HT-29 (cell line): ENCODE results near the gene TTYH2. TPM values are rescaled to one million over a fixed set of nuclear protein-coding genes. Genes with fewer than 3 reads are reported as not detected.

Experiments used
- DNase-seq: peaks from one replicate; pipeline ENCODE4 v3.0.0-alpha.2; 2015; ENCODE audit warnings: low spot score
- total RNA-seq: library from RNA; depleted of rRNA; stranded (reverse); fragments of >200 nt; shearing (Covaris generic); gene quantifications from 2 replicates; pipeline ENCODE4 v1.2.3, GENCODE V29; 2014

The TTYH2 gene
- total RNA-seq, 1 experiment from 2014 or later: 0.33 TPM

- DNase-seq: no peak
These were observed 555 bp downstream of the TTYH2 start for GRCh38 chr17:74213861-74214391.

DNA sequence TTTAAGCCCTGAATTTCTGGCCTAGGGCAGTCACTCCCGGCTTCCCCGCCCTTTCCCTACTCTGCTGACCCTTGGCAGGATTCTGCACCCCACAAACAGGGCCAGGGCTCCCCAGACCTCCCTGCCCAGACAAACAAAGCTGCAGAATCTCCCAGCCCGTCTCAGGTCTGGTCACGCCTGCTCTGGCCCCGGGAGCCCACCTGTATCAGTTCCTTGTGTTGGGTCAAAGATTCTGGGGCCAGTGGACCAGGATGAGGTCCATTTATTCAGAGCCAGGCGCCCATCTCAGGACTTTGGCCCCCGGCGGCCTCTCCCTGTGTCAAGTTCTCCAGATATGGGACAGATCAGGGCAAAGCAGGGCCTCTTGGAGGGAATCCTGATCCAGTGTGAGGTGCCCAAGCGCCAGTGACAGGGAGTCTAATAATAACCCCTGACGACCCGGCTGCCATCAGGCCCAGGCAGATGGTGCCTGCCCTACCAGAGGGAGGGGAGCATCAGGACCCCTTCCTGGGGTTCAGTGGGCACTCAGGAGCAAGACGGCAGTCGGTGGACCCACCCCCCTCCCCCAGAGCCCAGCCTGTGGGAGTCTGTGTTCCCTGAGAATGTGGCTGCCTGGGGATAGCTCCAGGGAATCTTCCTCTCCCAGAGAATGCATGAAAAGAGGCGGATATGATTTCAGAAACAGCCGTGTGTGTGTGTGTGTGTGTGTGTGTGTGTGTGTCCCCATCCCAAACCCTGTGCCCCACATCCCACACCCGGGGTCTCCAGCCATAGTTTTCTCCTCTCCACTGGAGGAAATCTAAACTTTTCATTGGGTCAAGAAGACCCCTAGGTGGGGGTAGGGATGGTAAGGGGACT lies 1.3 kb downstream of the TTYH2 start:
- no peak for DNase-seq

DNA sequence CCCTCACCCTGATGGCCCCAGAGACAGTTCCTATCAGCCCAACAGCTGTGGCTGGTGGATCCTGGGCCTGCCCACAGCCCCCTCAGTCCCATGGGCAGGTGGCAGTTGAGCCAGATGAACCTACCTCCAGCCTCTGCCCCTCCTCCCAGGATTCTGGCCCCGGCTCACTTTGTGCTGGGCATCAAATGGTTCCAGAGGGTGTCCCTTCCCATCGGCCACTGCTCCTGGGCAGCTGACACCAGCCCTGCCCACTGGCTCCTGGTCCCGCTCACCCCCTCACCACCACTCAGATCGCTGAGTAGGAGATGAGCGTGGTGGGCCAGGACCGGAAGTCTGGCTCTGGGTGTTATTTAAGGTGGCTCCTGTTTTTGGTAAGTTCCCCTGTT lies 2.0 kb downstream of the TTYH2 start:
- no peak for DNase-seq

DNA sequence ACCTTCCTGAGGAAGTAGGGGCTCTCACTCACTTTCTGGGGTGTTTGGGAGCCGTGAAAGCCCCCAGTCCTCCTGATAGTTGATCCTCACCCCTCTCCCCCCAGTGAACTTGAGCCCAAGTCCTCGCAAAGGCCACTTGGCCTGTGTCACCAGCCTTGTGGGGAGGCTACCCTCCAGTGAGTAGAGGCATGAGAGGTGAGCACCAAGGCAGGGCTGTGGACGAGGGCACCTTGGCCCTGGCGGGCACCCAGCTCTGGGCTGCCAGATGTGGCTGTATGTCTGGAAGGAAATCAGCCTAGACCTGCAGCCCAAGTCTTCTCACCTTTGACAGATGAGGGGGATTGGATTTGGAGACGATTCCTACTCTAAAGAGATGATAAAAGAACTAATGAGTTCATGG lies 3.1 kb downstream of the TTYH2 start:
- no peak for DNase-seq

GRCh38 chr17:74217037-74217730 lies 3.8 kb downstream of the TTYH2 start:
- no peak for DNase-seq

DNA sequence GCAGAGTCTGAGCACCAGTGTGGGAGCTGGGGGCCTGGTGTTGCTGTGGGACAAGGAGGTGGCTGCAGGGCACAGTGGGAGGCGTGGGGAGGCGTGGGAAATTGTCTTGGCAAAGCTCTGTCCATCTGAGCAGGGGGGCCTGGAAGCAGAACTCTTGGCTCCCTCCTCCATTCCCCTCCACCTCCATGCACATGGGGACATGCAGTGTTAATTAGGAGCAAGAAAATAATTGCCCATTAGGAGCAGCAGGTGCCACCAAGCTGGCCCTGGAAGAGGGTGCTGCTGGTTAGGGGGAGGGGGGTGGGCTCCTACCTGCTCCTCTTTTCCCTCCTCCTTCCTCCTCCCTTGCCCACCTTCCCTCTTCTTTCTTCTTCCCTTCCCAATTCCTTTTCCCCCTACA lies 4.5 kb downstream of the TTYH2 start:
- DNase-seq: no peak

- DNase-seq: no peak
These were observed 5.1 kb downstream of the TTYH2 start for GRCh38 chr17:74218436-74218835.

- DNase-seq: no peak
These were observed 6.3 kb downstream of the TTYH2 start for GRCh38 chr17:74219576-74220133.

GRCh38 chr17:74220219-74220618 lies 6.8 kb downstream of the TTYH2 start:
- no peak for DNase-seq

GRCh38 chr17:74220946-74221818 lies 7.8 kb downstream of the TTYH2 start:
- DNase-seq: no peak

DNA sequence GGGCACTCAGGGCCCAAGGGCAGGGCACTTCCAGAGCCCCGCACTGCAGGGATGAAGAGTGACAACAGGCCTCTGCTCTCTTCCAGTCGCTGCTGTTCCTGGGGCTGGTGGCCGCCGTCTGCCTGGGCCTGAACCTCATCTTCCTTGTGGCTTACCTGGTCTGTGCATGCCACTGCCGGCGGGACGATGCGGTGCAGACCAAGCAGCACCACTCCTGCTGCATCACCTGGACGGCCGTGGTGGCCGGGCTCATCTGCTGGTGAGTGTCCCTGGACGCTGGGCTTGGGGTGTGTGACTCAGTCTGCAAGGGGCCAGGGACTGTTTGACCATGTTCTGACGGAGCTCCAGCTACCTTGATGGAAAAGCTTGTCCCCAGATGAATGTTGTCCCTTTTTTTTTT lies 9.0 kb downstream of the TTYH2 start:
- no peak for DNase-seq

- no peak for DNase-seq
These were observed 10.5 kb downstream of the TTYH2 start for GRCh38 chr17:74223901-74224300.

DNA sequence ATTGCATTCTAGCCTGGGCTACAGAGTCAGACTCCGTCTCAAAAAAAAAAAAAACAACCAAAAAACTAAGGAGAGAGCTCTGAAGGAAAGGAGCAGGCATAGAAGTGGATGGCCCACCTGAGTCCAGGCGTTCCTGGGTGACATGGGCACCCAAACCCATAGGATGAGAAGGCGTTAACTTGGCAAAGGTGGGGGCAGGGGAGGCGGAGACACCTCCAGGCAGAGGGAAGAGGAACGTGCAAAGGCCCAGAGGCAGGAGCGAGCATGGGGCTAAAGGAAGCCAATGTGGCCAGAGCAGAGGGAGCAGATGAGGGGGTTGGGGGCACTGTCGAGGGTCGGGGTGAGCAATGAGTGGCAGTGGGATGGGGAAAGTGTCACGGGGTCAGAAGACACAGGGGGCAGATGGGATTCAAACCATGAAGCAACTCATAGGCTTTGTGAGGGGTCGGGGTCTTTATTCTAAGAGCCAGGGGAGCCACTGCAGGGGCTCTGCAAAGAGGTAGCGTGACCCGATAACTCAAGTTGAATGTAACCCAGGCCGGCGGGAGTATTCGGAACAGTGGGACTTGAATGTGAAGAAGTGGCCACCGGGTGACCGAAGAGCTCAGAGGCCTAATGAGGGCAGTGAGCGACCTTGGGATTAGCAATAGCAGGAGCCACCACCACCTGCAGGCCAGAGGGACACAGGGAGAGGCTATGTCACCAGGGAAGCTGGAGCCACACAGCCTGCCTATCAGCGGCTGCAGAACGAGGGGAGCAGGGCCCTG lies 11.8 kb downstream of the TTYH2 start:
- DNase-seq: no peak

DNA sequence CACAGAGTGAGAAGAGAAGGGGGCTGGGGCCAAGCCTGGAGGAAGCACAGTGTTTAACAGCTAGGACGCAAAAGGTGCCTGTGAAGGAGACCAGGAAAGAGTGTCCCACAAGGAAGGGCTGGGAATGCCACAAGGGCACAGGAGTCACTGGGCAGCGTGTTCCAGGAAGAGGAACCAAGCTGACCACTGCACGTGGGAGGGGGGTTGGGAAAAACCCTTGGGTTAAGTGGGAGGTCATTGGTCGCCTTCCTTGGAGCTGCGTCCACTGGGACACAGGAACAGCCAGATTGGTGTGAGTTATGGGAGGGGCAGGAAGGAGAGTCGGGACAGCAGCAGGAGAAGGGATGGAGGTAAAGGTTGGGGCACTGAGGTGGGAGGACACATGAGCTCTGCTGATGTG lies 12.9 kb downstream of the TTYH2 start:
- DNase-seq: no peak

GRCh38 chr17:74227271-74228080 lies 14.1 kb downstream of the TTYH2 start:
- DNase-seq: no peak

GRCh38 chr17:74228306-74228978 lies 15.1 kb downstream of the TTYH2 start:
- no peak for DNase-seq

- no peak for DNase-seq
These were observed 17.5 kb downstream of the TTYH2 start for GRCh38 chr17:74230896-74231295.

DNA sequence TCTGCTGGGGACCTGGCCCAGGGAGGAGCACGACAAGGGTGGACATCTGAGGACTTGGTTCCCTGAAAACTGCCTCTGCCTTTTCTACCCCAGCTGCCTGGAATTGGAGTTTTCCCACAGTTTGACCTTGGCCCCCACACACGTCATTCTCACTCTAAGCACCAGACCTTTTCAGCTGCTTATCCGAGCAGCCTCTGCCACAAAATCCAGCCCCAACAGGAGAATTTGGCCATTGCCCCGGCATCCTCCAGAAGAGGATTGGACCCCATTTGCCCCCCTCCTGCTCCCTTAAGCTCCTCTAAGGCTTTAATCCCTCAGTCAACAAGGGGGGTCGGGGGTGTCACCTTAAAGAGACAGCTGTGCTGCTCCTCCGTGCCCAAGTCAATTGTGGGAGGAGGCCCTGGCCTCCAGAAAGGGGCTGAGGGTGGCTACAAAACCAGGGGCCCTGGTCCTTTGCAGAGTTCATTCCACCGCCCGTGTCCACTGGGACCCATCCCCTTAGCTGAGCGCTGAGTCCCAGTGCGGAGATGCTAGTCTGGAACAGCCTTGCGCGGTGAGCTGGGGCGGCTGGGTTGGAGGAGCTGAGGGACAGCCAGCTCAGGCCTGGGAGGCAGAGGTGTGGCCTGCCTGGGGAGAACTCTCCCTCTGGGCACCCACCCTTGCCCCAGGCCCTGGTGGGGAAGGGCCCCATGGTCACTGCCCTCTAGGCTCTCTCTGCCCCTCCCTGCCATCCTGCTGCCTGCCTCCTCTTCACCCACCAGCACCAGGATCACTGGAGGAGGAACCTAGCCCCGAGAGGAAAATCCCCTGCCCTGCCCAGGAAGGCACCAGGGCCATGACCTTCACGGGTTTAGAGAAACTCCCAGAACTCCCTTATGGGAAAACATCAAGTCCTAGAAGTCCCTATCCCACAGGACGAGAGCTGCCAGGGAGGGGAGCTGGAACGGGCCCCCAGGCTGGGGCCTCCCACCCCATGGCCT lies 18.8 kb downstream of the TTYH2 start:
- DNase-seq: no peak
